Measurements from ENCODE around the gene SRRM3.

- TF ChIP-seq CTCF (IDR thresholded peaks at IDR 0.05; ENCODE audit: insufficient read depth, low read depth, low read length): no peak
- no peak for TF ChIP-seq EZH2 (IDR thresholded peaks at IDR 0.05; ENCODE audit: insufficient read depth, low read length)
Observed at GRCh38 chr7:76317782-76318487, 116.2 kb downstream of the SRRM3 start.
